AG04450 (cell line): Measurements from ENCODE around the gene DIABLO. TPM values are rescaled to one million over a fixed set of nuclear protein-coding genes. Genes with fewer than 3 reads are reported as not detected.

Experiments used
- CTCF ChIA-PET: fragments of 300-600, 350-600 bp; formaldehyde crosslinking; extraction: SDS; loops from one replicate; lab custom pipeline; 2022; ENCODE audit warnings: antibody characterized with exemption, inconsistent platforms; lab: Charles Lee
- POLR2A ChIA-PET: fragments of 350-600 bp; formaldehyde crosslinking; extraction: SDS; loops from one replicate; lab custom pipeline; 2021; ENCODE audit warnings: antibody characterized with exemption, inconsistent platforms; lab: Yijun Ruan, JAX
- DNase-seq: peaks from one replicate; pipeline ENCODE4 v3.0.0-alpha.2; 2011; ENCODE audit warnings: low read depth, low spot score
- H3K27ac ChIP-seq: one replicate; pipeline ENCODE4 v1.5.1; 2012; ENCODE audit warnings: low read depth, low read length, control low read depth
- H3K27me3 ChIP-seq: one replicate; pipeline ENCODE4 v1.6.0; 2012; ENCODE audit warnings: low read length; ENCODE audit not compliant: control insufficient read depth, insufficient read depth
- H3K4me3 ChIP-seq: 2 replicates; pipeline ENCODE4 v1.5.1; 2011; ENCODE audit warnings: mild to moderate bottlenecking, low read depth, low read length, control low read depth
- H3K9me3 ChIP-seq: 2 replicates; pipeline ENCODE4 v1.5.1; 2012; ENCODE audit warnings: low read length; ENCODE audit not compliant: control insufficient read depth, insufficient read depth
- CTCF ChIP-seq: IDR thresholded peaks from 2 replicates; pipeline ENCODE4 v1.5.1; 2011; ENCODE audit warnings: low read depth, low read length, control low read depth, inconsistent platforms
- polyA plus RNA-seq: library from polyadenylated mRNA; depleted of rRNA; stranded (reverse); fragments of >200 nt; gene quantifications from 2 replicates; pipeline ENCODE4 v1.2.3, GENCODE V29; 2011

The DIABLO gene
- polyA plus RNA-seq, 1 experiment, result 59.6 TPM

- Histone ChIP-seq H3K9me3 (no peaks in the 10 kb centered on the region; the same call in 1 of the 2 replicates), H3K27ac (no peak overlapping the region), H3K27me3 (peaks cover 10% of the 10 kb centered on the region), H3K4me3 (no peak overlapping the region)
- ChIA-PET POLR2A (interaction anchor here (0.6 to 1.0 kb wide), 2 partner anchors 19 to 150 kb away, joined by 3 read pairs; partner anchors contain the start of gene LRRC43), CTCF (no interaction called here)
- DNase-seq, result no peak
- TF ChIP-seq CTCF, result no peak
These were observed 23.8 kb downstream of the DIABLO start for GRCh38 chr12:122202017-122202416.

GRCh38 chr12:122201381-122201780, 24.5 kb downstream of the DIABLO start:
- Histone ChIP-seq H3K27me3 (peaks cover 10% of the 10 kb centered on the region), H3K9me3 (no peaks in the 10 kb centered on the region; the same call in 1 of the 2 replicates), H3K4me3 (no peak overlapping the region), H3K27ac (no peak overlapping the region)
- ChIA-PET CTCF (no interaction called here), POLR2A (interaction anchor here (0.6 to 1.0 kb wide), 2 partner anchors 19 to 150 kb away, joined by 3 read pairs; partner anchors contain the start of gene LRRC43)
- DNase-seq, result no peak
- no peak for TF ChIP-seq CTCF

DNA sequence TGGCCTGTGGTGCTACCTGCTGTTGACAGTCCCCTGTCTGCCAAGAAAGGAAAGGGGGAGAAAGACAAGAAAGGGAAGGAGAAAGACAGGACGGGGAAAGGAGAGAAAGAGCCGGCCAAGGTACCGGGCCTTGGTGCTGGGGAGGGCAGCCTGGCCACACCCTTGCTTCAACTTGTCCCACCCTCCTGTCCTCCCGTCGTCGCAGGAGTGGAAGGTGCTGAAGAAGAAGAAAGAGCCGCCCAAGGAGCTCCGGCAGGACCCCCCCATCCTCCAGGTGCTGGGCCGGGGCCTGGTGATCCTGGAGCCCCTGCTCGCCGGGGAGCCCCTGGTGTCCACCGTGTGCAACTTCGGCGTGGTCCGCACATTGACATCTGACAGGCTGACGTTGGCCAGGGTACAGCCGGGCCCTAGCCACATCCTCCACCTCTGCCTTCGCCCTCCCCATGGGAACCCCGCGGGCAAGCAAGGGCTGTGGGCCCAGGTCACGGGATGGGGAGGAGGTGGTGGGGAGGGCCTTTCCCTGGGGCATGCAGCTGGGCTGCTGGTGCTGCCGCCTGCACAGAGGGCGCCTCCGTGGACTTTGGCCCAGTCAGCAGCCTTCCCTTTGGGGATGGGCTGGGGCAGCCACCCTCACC, 25.2 kb downstream of the DIABLO start:
- Histone ChIP-seq H3K27ac (no peak overlapping the region), H3K4me3 (no peak overlapping the region), H3K9me3 (no peaks in the 10 kb centered on the region; the same call in none of the 2 replicates), H3K27me3 (peaks cover 10% of the 10 kb centered on the region)
- CTCF ChIA-PET, result no interaction called here
- POLR2A ChIA-PET, result interaction anchor here (1.0 kb wide), 1 partner anchor 149 kb away, joined by 3 read pairs; no protein-coding TSS in a partner anchor
- TF ChIP-seq CTCF, result no peak
- no peak for DNase-seq

- Histone ChIP-seq H3K9me3 (peaks cover 5% of the 10 kb centered on the region), H3K27me3 (peaks cover 5% of the 10 kb centered on the region), H3K4me3 (no peak overlapping the region), H3K27ac (no peak overlapping the region)
- no peak for TF ChIP-seq CTCF
- no peak for DNase-seq
- ChIA-PET CTCF (no interaction called here), POLR2A (interaction anchor here (0.6 kb wide), 1 partner anchor 12 kb away, joined by 4 read pairs; no protein-coding TSS in a partner anchor)
These were observed 26.1 kb downstream of the DIABLO start for GRCh38 chr12:122199484-122200355.
